Uterus (tissue), 2 donors: ENCODE results near the gene MSMB.

Source experiments
- CTCF ChIP-seq, 4 experiments: fragments of 200-600 bp in 2 of 4; fragments of 450-650 bp in 2 of 4; sonication (generic) in 2 of 4; IDR thresholded peaks; one replicate each; pipeline ENCODE4 v1.5.1; 2016 to 2019; ENCODE audit warnings: antibody characterized with exemption in 4 of 4, mild to moderate bottlenecking in 2 of 4, moderate library complexity in 1 of 4
- POLR2A ChIP-seq, 2 donors: fragments of 450-650 bp; IDR thresholded peaks; one replicate each; pipeline ENCODE4 v1.6.1; 2016; ENCODE audit warnings: antibody characterized with exemption in 2 of 2, mild to moderate bottlenecking in 1 of 2, moderate library complexity in 1 of 2

- TF ChIP-seq CTCF (IDR thresholded peaks at IDR 0.05) (no peak), POLR2A (IDR thresholded peaks at IDR 0.05) (no peak)
These were observed 14.6 kb upstream of the MSMB start for GRCh38 chr10:46060706-46061105.
